T-cell (primary cell): Measurements from ENCODE around the gene HEPACAM. TPM values are rescaled to one million over a fixed set of nuclear protein-coding genes. Genes with fewer than 3 reads are reported as not detected.

Source experiments
- ATAC-seq, 4 experiments: fragments of 200-7000 bp in 3 of 4; fragments of 150-1000 bp in 1 of 4; cut with Tn5 transposase; replicated peaks in 1 of 4; 1 replicate in 3 of 4; 2 replicates in 1 of 4; pipeline ENCODE4 v1.10.0; 2021; ENCODE audit warnings: moderate library complexity in 3 of 4, mild to moderate bottlenecking in 2 of 4, moderate number of reproducible peaks in 1 of 4
- CTCF ChIA-PET, 2 donors: fragments of 300-600 bp; sonication (Branson Sonifier 250); formaldehyde crosslinking; loops; one replicate each; lab custom pipeline; 2022; ENCODE audit warnings: antibody characterized with exemption in 2 of 2; lab: Charles Lee
- POLR2A ChIA-PET, 2 donors: fragments of 300-600 bp; sonication (Branson Sonifier 250); formaldehyde crosslinking; loops; one replicate each; lab custom pipeline; 2022; ENCODE audit warnings: antibody characterized with exemption in 2 of 2; lab: Charles Lee
- DNase-seq, 35 experiments: peaks; one replicate each; pipeline versions ENCODE4 v3.0.0 to v3.0.0-alpha.2; 2013 to 2023
- H3K27ac ChIP-seq: one replicate; pipeline ENCODE4 v1.5.1; 2013; ENCODE audit warnings: low read length
- H3K27me3 ChIP-seq, 2 experiments: replicated peaks in 1 of 2; 1 replicate in 1 of 2; 2 replicates in 1 of 2; pipeline versions ENCODE4 v1.6.1 to v1.7.0; 2013; ENCODE audit warnings: low read length in 1 of 2, mixed read lengths in 1 of 2; ENCODE audit not compliant: control insufficient read depth in 2 of 2, insufficient read depth in 2 of 2; ENCODE audit errors: extremely low read depth in 1 of 2
- H3K36me3 ChIP-seq, 2 donors: 1 replicate in 1 of 2; 2 replicates in 1 of 2; pipeline versions ENCODE4 v1.6.1 to v1.7.0; 2013; ENCODE audit warnings: low read length in 1 of 2; ENCODE audit not compliant: control insufficient read depth in 2 of 2, insufficient read depth in 1 of 2; ENCODE audit errors: extremely low read depth in 1 of 2
- H3K4me1 ChIP-seq, 2 experiments: 1 replicate in 1 of 2; 2 replicates in 1 of 2; pipeline versions ENCODE4 v1.6.1 to v1.7.0; 2013; ENCODE audit warnings: low read length in 2 of 2, mixed read lengths in 1 of 2; ENCODE audit not compliant: insufficient read depth in 2 of 2, control insufficient read depth in 1 of 2; ENCODE audit errors: extremely low read depth in 1 of 2
- H3K4me3 ChIP-seq, 2 donors: 1 replicate in 1 of 2; 2 replicates in 1 of 2; pipeline versions ENCODE4 v1.5.1 to v1.7.0; 2013; ENCODE audit warnings: mild to moderate bottlenecking in 2 of 2, low read length in 1 of 2, moderate library complexity in 1 of 2; ENCODE audit not compliant: control insufficient read depth in 1 of 2; ENCODE audit errors: extremely low read depth in 1 of 2
- H3K9me3 ChIP-seq: 2 replicates; pipeline ENCODE4 v1.7.0; 2013
- H3K27ac Mint-ChIP-seq, 2 donors: one replicate each; pipeline ENCODE4 v1.8.0; 2020 to 2021; ENCODE audit warnings: mild to moderate bottlenecking in 2 of 2, mixed read lengths in 2 of 2
- H3K27me3 Mint-ChIP-seq, 2 donors: one replicate each; pipeline ENCODE4 v1.8.0; 2021 to 2022; ENCODE audit warnings: mixed read lengths in 2 of 2
- H3K36me3 Mint-ChIP-seq: one replicate; pipeline ENCODE4 v1.8.0; 2021; ENCODE audit warnings: mixed read lengths
- H3K4me1 Mint-ChIP-seq, 3 donors: one replicate each; pipeline ENCODE4 v1.8.0; 2020 to 2022; ENCODE audit warnings: mixed read lengths in 3 of 3, mild to moderate bottlenecking in 1 of 3
- H3K4me3 Mint-ChIP-seq, 3 donors: one replicate each; pipeline ENCODE4 v1.8.0; 2020 to 2022; ENCODE audit warnings: mild to moderate bottlenecking in 3 of 3, mixed read lengths in 3 of 3, moderate library complexity in 3 of 3
- H3K9me3 Mint-ChIP-seq, 3 donors: one replicate each; pipeline ENCODE4 v1.8.0; 2020 to 2022; ENCODE audit warnings: mixed read lengths in 3 of 3
- WGBS: methylation state at CpG from one replicate; pipeline ENCODE4 v1.1.5; 2013; ENCODE audit warnings: missing lambda C conversion rate; ENCODE audit not compliant: insufficient coverage; 5-methylcytosine and 5-hydroxymethylcytosine counted together
- total RNA-seq, 35 experiments: library from RNA in 6 of 35; stranded (reverse) in 6 of 35; fragments of 120-200 nt in 1 of 35; gene quantifications; one replicate each; pipeline versions ENCODE4 v1.2.1 to v1.2.4 and lab custom pipeline; 2013 to 2026

HEPACAM gene
- total RNA-seq, 5 donors from 2014 or later (not counting 1 experiment from before 2014, with no cell fraction given): not detected

GRCh38 chr11:124880290-124880611 is 55.6 kb downstream of the HEPACAM start:
- Mint-ChIP-seq H3K9me3 (no peaks in the 10 kb centered on the region), H3K27ac (no peak overlapping the region), H3K27me3 (peaks cover 4% of the 10 kb centered on the region in 2 donors), H3K36me3 (no peaks in the 10 kb centered on the region), H3K4me3 (no peak overlapping the region), H3K4me1 (peaks cover 19 to 26% (median 21%) of the 10 kb centered on the region in 3 donors)
- peaks cover 0 to 24% of the 10 kb centered on the region in 2 experiments for H3K4me1 ChIP-seq
- H3K36me3 ChIP-seq: no peaks in the 10 kb centered on the region
- H3K27me3 ChIP-seq: peaks cover 0 to 27% of the 10 kb centered on the region in 2 experiments
- CTCF ChIA-PET: interaction anchor here in 1 of 2 donors (0.6 kb wide), 1 partner anchor 535 kb away, joined by 6 read pairs; no protein-coding TSS in a partner anchor
- H3K27ac ChIP-seq: no peak overlapping the region
- DNase-seq (no peak), ATAC-seq (no peak)
- POLR2A ChIA-PET: no interaction called here
- 39% methylated on average over 5 of the region's 10 CpGs for WGBS
- no peaks in the 10 kb centered on the region for H3K9me3 ChIP-seq
- no peak overlapping the region for H3K4me3 ChIP-seq

- Histone ChIP-seq H3K4me1 (peaks cover 0 to 24% of the 10 kb centered on the region in 2 experiments), H3K27me3 (peaks cover 0 to 28% of the 10 kb centered on the region in 2 experiments), H3K27ac (no peak overlapping the region), H3K4me3 (no peak overlapping the region), H3K9me3 (no peaks in the 10 kb centered on the region), H3K36me3 (no peaks in the 10 kb centered on the region)
- Mint-ChIP-seq H3K36me3 (no peaks in the 10 kb centered on the region), H3K27me3 (peaks cover 8 to 10% of the 10 kb centered on the region in 2 donors), H3K9me3 (no peaks in the 10 kb centered on the region), H3K4me3 (no peak overlapping the region), H3K4me1 (peaks cover 21 to 26% (median 23%) of the 10 kb centered on the region in 3 donors), H3K27ac (no peak overlapping the region)
- DNase-seq (no peak), ATAC-seq (no peak)
- ChIA-PET POLR2A (no interaction called here), CTCF (interaction anchor here in 1 of 2 donors (0.6 kb wide), 1 partner anchor 535 kb away, joined by 6 read pairs; no protein-coding TSS in a partner anchor)
- 89% methylated on average over 9 of the region's 16 CpGs for WGBS
Measured at GRCh38 chr11:124879493-124880289, 56.2 kb downstream of the HEPACAM start.

GRCh38 chr11:124878759-124879492 is 56.9 kb downstream of the HEPACAM start:
- H3K4me1 Mint-ChIP-seq: peaks cover 21 to 26% (median 23%) of the 10 kb centered on the region in 3 donors
- 89% methylated on average over 6 of the region's 11 CpGs for WGBS
- CTCF ChIA-PET: no interaction called here
- no peaks in the 10 kb centered on the region for H3K9me3 Mint-ChIP-seq
- DNase-seq (no peak), ATAC-seq (no peak)
- H3K27ac ChIP-seq: no peak overlapping the region
- no peak overlapping the region for H3K27ac Mint-ChIP-seq
- POLR2A ChIA-PET: no interaction called here
- H3K27me3 ChIP-seq: peaks cover 0 to 35% of the 10 kb centered on the region in 2 experiments
- H3K36me3 ChIP-seq: no peaks in the 10 kb centered on the region
- H3K9me3 ChIP-seq: no peaks in the 10 kb centered on the region
- no peak overlapping the region for H3K4me3 ChIP-seq
- peaks cover 0 to 24% of the 10 kb centered on the region in 2 experiments for H3K4me1 ChIP-seq
- H3K36me3 Mint-ChIP-seq: no peaks in the 10 kb centered on the region
- H3K4me3 Mint-ChIP-seq: peak overlapping the region in 1 of 3 donors; percentile 7
- H3K27me3 Mint-ChIP-seq: peaks cover 12 to 15% of the 10 kb centered on the region in 2 donors

- Histone ChIP-seq H3K27me3 (peaks cover 0 to 41% of the 10 kb centered on the region in 2 experiments), H3K36me3 (no peaks in the 10 kb centered on the region), H3K4me3 (no peak overlapping the region), H3K4me1 (peaks cover 0 to 24% of the 10 kb centered on the region in 2 experiments), H3K9me3 (no peaks in the 10 kb centered on the region), H3K27ac (no peak overlapping the region)
- no peak for DNase-seq
- POLR2A ChIA-PET: no interaction called here
- Mint-ChIP-seq H3K36me3 (no peaks in the 10 kb centered on the region), H3K27ac (peak overlapping the region in 1 of 2 donors; percentile 22), H3K4me1 (peaks cover 21 to 26% (median 23%) of the 10 kb centered on the region in 3 donors), H3K27me3 (peaks cover 19 to 22% of the 10 kb centered on the region in 2 donors), H3K4me3 (peak overlapping the region; percentile 45 to 84 (median 83)), H3K9me3 (no peaks in the 10 kb centered on the region)
- CTCF ChIA-PET: interaction anchor here in 1 of 2 donors (0.8 kb wide), 1 partner anchor 11 kb away, joined by 6 read pairs; no protein-coding TSS in a partner anchor
- 92% methylated on average over 15 of the region's 17 CpGs for WGBS
- no peak for ATAC-seq
Measured at GRCh38 chr11:124877910-124878758, 57.7 kb downstream of the HEPACAM start.

- CTCF ChIA-PET: no interaction called here
- Mint-ChIP-seq H3K36me3 (no peaks in the 10 kb centered on the region), H3K4me3 (peak overlapping the region; percentile 83 to 84 (median 83)), H3K9me3 (no peaks in the 10 kb centered on the region), H3K27me3 (peaks cover 24 to 28% of the 10 kb centered on the region in 2 donors), H3K4me1 (peaks cover 21 to 26% (median 23%) of the 10 kb centered on the region in 3 donors), H3K27ac (peak overlapping the region in 1 of 2 donors; percentile 22)
- peaks cover 0 to 47% of the 10 kb centered on the region in 2 experiments for H3K27me3 ChIP-seq
- no peak overlapping the region for H3K27ac ChIP-seq
- DNase-seq (no peak), ATAC-seq (no peak)
- peaks cover 0 to 24% of the 10 kb centered on the region in 2 experiments for H3K4me1 ChIP-seq
- WGBS: 100% methylated on average over 1 of the region's 10 CpGs
- POLR2A ChIA-PET: no interaction called here
- H3K36me3 ChIP-seq: no peaks in the 10 kb centered on the region
- no peak overlapping the region for H3K4me3 ChIP-seq
- no peaks in the 10 kb centered on the region for H3K9me3 ChIP-seq
Measured at GRCh38 chr11:124877631-124877909, 58.3 kb downstream of the HEPACAM start.
